H1 (cell line): ENCODE data around the gene CAPN15. TPM values are rescaled to one million over a fixed set of nuclear protein-coding genes. Genes with fewer than 3 reads are reported as not detected.

Experiments used
- CTCF ChIA-PET: fragments of 300-600 bp; sonication (Branson Sonifier 250); formaldehyde crosslinking; loops from one replicate; lab custom pipeline; 2021; ENCODE audit not compliant: partially characterized antibody; lab: Charles Lee
- POLR2A ChIA-PET: fragments of 300-600 bp; sonication (Branson Sonifier 250); formaldehyde crosslinking; loops from one replicate; lab custom pipeline; 2021; ENCODE audit warnings: inconsistent platforms; ENCODE audit not compliant: partially characterized antibody; lab: Charles Lee
- DNase-seq, 2 experiments: peaks; one replicate each; pipeline versions ENCODE4 v3.0.0 to v3.0.0-alpha.2; 2010 to 2022; ENCODE audit warnings: low spot score in 2 of 2, low read depth in 1 of 2, mixed read lengths in 1 of 2
- FAIRE-seq: peaks from 2 replicates; lab custom pipeline; 2011; peaks lifted over from hg19 to GRCh38; lab: Jason Lieb, UNC
- H2AFZ ChIP-seq: 2 replicates; pipeline ENCODE4 v1.8.1; 2012; ENCODE audit warnings: low read length, inconsistent platforms
- H2AK5ac ChIP-seq: 2 replicates; pipeline ENCODE4 v1.6.1; 2013; ENCODE audit warnings: low read depth, low read length
- H2BK120ac ChIP-seq: replicated peaks from 2 replicates; pipeline ENCODE3; 2013; ENCODE audit warnings: low read depth, low read length, inconsistent platforms
- H2BK12ac ChIP-seq: 2 replicates; pipeline ENCODE4 v1.6.1; 2013; ENCODE audit warnings: low read depth, low read length
- H2BK15ac ChIP-seq: 2 replicates; pipeline ENCODE4 v1.6.1; 2013; ENCODE audit warnings: low read length
- H2BK20ac ChIP-seq: 2 replicates; pipeline ENCODE4 v1.6.1; 2013; ENCODE audit warnings: low read length
- H2BK5ac ChIP-seq: 2 replicates; pipeline ENCODE4 v1.6.1; 2013; ENCODE audit warnings: low read depth, low read length
- H3K14ac ChIP-seq: 2 replicates; pipeline ENCODE4 v1.6.1; 2013; ENCODE audit warnings: inconsistent platforms; ENCODE audit not compliant: insufficient read length
- H3K18ac ChIP-seq: 2 replicates; pipeline ENCODE4 v1.6.1; 2013; ENCODE audit warnings: low read length; ENCODE audit errors: extremely low read depth
- H3K23ac ChIP-seq: 2 replicates; pipeline ENCODE4 v1.6.1; 2013; ENCODE audit warnings: inconsistent platforms; ENCODE audit not compliant: insufficient read length
- H3K23me2 ChIP-seq: 2 replicates; pipeline ENCODE4 v1.6.1; 2013; ENCODE audit warnings: low read depth, low read length
- H3K27ac ChIP-seq: 2 replicates; pipeline ENCODE4 v1.6.1; 2011; ENCODE audit warnings: low read depth, low read length, inconsistent platforms
- H3K27me3 ChIP-seq, 4 experiments: replicated peaks in 1 of 4; 1 replicate in 1 of 4; 2 replicates in 3 of 4; pipeline versions ENCODE4 v1.6.1 to v1.8.1; 2011 to 2013; ENCODE audit warnings: low read length in 3 of 4, mild to moderate bottlenecking in 3 of 4, inconsistent platforms in 2 of 4, mixed read lengths in 2 of 4, moderate library complexity in 1 of 4; ENCODE audit not compliant: control insufficient read depth in 3 of 4, insufficient read depth in 3 of 4; ENCODE audit errors: extremely low read depth in 1 of 4
- H3K36me3 ChIP-seq, 4 experiments: 2 replicates each; pipeline versions ENCODE4 v1.6.1 to v1.8.1; 2011 to 2013; ENCODE audit warnings: mild to moderate bottlenecking in 4 of 4, low read length in 3 of 4, moderate library complexity in 2 of 4, control low read depth in 1 of 4, inconsistent platforms in 1 of 4; ENCODE audit not compliant: insufficient read depth in 4 of 4, control insufficient read depth in 2 of 4
- H3K4ac ChIP-seq: replicated peaks from 2 replicates; pipeline ENCODE3; 2013; ENCODE audit warnings: low read length, low read depth, mixed read lengths, inconsistent platforms; ENCODE audit not compliant: insufficient read length
- H3K4me1 ChIP-seq, 4 experiments: replicated peaks in 1 of 4; 1 replicate in 1 of 4; 2 replicates in 3 of 4; pipeline versions ENCODE4 v1.6.1 to v1.8.1; 2011 to 2013; ENCODE audit warnings: low read length in 3 of 4, inconsistent platforms in 2 of 4, mixed read lengths in 1 of 4; ENCODE audit not compliant: insufficient read depth in 4 of 4, control insufficient read depth in 3 of 4
- H3K4me2 ChIP-seq, 2 experiments: 2 replicates each; pipeline versions ENCODE4 v1.6.1 to v1.8.1; 2011 to 2013; ENCODE audit warnings: low read depth in 2 of 2, low read length in 2 of 2, control low read depth in 1 of 2, inconsistent platforms in 1 of 2, mild to moderate bottlenecking in 1 of 2; ENCODE audit not compliant: insufficient read depth in 1 of 2
- H3K4me3 ChIP-seq, 4 experiments: fragments of 200-600, 300-600 bp in 1 of 4; sonication (generic), shearing (Covaris generic), sonication (Bioruptor Twin) in 1 of 4; 2 replicates each; pipeline versions ENCODE4 v1.5.1 to v1.8.1; 2011 to 2016; ENCODE audit warnings: low read length in 4 of 4, low read depth in 3 of 4, control low read depth in 2 of 4, inconsistent platforms in 2 of 4, mild to moderate bottlenecking in 2 of 4, mixed read lengths in 1 of 4, moderate library complexity in 1 of 4; ENCODE audit not compliant: insufficient read depth in 2 of 4; ENCODE audit errors: extremely low read depth in 1 of 4
- H3K56ac ChIP-seq: replicated peaks from 2 replicates; pipeline ENCODE3; 2013; ENCODE audit warnings: low read depth, mild to moderate bottlenecking, mixed read lengths, low read length, inconsistent platforms; ENCODE audit not compliant: insufficient read length
- H3K79me1 ChIP-seq: 2 replicates; pipeline ENCODE4 v1.6.1; 2013; ENCODE audit warnings: low read depth, low read length, control low read depth
- H3K79me2 ChIP-seq, 2 experiments: 2 replicates each; pipeline versions ENCODE4 v1.6.1 to v1.8.1; 2012 to 2013; ENCODE audit warnings: low read length in 2 of 2, mild to moderate bottlenecking in 2 of 2, inconsistent platforms in 1 of 2; ENCODE audit not compliant: insufficient read depth in 2 of 2, control insufficient read depth in 1 of 2
- H3K9ac ChIP-seq, 4 experiments: replicated peaks in 1 of 4; 1 replicate in 1 of 4; 2 replicates in 3 of 4; pipeline versions ENCODE4 v1.6.1 to v1.8.1; 2011 to 2013; ENCODE audit warnings: low read depth in 3 of 4, low read length in 3 of 4, control low read depth in 2 of 4, mild to moderate bottlenecking in 2 of 4, moderate library complexity in 2 of 4, inconsistent platforms in 1 of 4; ENCODE audit errors: extremely low read depth in 1 of 4
- H3K9me3 ChIP-seq, 2 experiments: 2 replicates each; pipeline versions ENCODE4 v1.6.1 to v1.8.1; 2012 to 2013; ENCODE audit warnings: mild to moderate bottlenecking in 2 of 2, moderate library complexity in 2 of 2, control low read depth in 1 of 2, inconsistent platforms in 1 of 2, low read depth in 1 of 2, low read length in 1 of 2, mixed read lengths in 1 of 2; ENCODE audit not compliant: insufficient read depth in 2 of 2
- H4K20me1 ChIP-seq, 2 experiments: replicated peaks in 1 of 2; 2 replicates each; pipeline versions ENCODE3 to v1.8.1; 2011 to 2013; ENCODE audit warnings: inconsistent platforms in 2 of 2, low read length in 2 of 2, mild to moderate bottlenecking in 1 of 2; ENCODE audit not compliant: insufficient read depth in 2 of 2, control insufficient read depth in 1 of 2
- H4K5ac ChIP-seq: 2 replicates; pipeline ENCODE4 v1.6.1; 2013; ENCODE audit warnings: low read length, low read depth, mixed read lengths, inconsistent platforms; ENCODE audit not compliant: insufficient read length
- H4K8ac ChIP-seq: 2 replicates; pipeline ENCODE4 v1.8.0; 2013; ENCODE audit warnings: mild to moderate bottlenecking, moderate library complexity, low read length, inconsistent platforms; ENCODE audit not compliant: insufficient read depth; ENCODE audit errors: extremely low read depth
- H4K91ac ChIP-seq: replicated peaks from 2 replicates; pipeline ENCODE3; 2013; ENCODE audit warnings: low read length, mixed read lengths, inconsistent platforms; ENCODE audit not compliant: insufficient read length
- KDM4A ChIP-seq: IDR thresholded peaks from one replicate; pipeline ENCODE4 v1.7.1; 2012; ENCODE audit warnings: low read depth, mild to moderate bottlenecking, moderate library complexity, low read length, inconsistent platforms; ENCODE audit not compliant: severe bottlenecking
- RBBP5 ChIP-seq: IDR thresholded peaks from 2 replicates; pipeline ENCODE4 v1.7.1; 2012; ENCODE audit warnings: low read depth, mild to moderate bottlenecking, inconsistent platforms, low read length, moderate library complexity, borderline replicate concordance
- SUZ12 ChIP-seq: fragments of 200-600 bp; sonication (generic); IDR thresholded peaks from 2 replicates; pipeline ENCODE4 v1.6.1; 2012; ENCODE audit warnings: mild to moderate bottlenecking, inconsistent platforms, low read length, moderate library complexity, mixed read lengths
- WGBS, 2 experiments: shearing (Covaris generic) in 1 of 2; methylation state at CpG; one replicate each; pipeline versions ENCODE4 v1.1.6 to v1.1.7; 2013 to 2015; ENCODE audit warnings: low lambda C conversion rate in 2 of 2, mixed read lengths in 2 of 2, inconsistent platforms in 1 of 2, low coverage in 1 of 2, missing lambda C conversion rate in 1 of 2; ENCODE audit not compliant: insufficient replicate concordance in 2 of 2, insufficient coverage in 1 of 2, insufficient read length in 1 of 2; ENCODE audit errors: extremely low coverage in 1 of 2, missing lambda C conversion rate in 1 of 2; 5-methylcytosine and 5-hydroxymethylcytosine counted together
- polyA plus RNA-seq, 7 experiments: library from polyadenylated mRNA; depleted of rRNA in 3 of 7; stranded (reverse) in 5 of 7; unstranded in 2 of 7; fragments of >200 nt in 5 of 7; fragments of 200-250 nt in 2 of 7; gene quantifications; 1 replicate in 5 of 7; 2 replicates in 1 of 7; 4 replicates in 1 of 7; pipeline versions ENCODE4 v1.2.1 to v1.2.3, GENCODE V29; 2011 to 2013; ENCODE audit warnings: missing spikeins in 2 of 7, mixed read lengths in 2 of 7
- total RNA-seq: library from RNA; stranded (reverse); fragmentation: NEBNext Ultra II Directional; extraction: Animal tissue kit (Norgen Biotek cat#: 25700); gene quantifications from 2 replicates; pipeline ENCODE4 v1.2.1, GENCODE V29; 2021

Gene CAPN15
- total and polyA plus RNA-seq, 2 of the 8 experiments (the other 6 are each of a cell fraction or from before 2014, with no cell fraction given): 38.9 to 76.9 TPM

DNA sequence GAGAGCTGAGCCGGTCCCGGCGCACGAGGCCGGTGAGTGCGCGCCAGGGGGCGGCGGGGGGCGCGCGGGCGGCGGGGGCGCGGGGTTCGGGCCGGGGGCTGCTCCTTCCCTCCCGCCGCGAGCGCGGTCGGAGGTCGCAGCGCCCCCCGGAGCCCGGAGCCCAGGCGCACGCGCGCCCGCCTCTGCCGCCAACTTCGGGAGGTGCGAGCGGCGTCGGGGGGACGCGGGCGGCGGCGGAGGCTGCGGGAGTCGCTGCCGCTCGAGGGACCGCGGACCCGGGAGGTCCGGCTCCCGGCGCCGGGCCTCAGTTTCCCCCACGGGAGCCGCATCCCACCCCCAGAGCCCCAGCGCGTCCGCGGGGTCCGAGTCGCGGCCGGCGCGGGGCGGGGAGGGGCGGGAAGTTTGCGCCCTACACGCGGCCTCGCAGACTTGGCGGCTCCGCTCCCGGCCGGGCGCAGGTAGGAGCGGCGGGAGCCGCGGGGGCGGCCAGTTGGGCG, 32.7 kb downstream of the CAPN15 start, which contains the start of gene PRR35:
Gene PRR35 (plus strand): TSS at position 191 of the 497 bp plus-strand sequence. CDS start 2,901 bp downstream, outside the sequence.
- Histone ChIP-seq H2BK12ac (no peak within 1 kb of the TSS), H4K91ac (no peak within 1 kb of the TSS), H3K4me3 (peak within 1 kb of the TSS; percentile 8 to 55 (median 24)), H3K9me3 (no peaks in the 10 kb centered on the region), H3K36me3 (no peaks in the 10 kb centered on the region; a peak in 1 of 8 replicates), H3K14ac (no peak within 1 kb of the TSS), H3K23ac (no peak within 1 kb of the TSS), H3K27me3 (peaks cover 22 to 40% (median 32%) of the 10 kb centered on the region in 4 experiments; a peak in 6 of 7 replicates), H4K5ac (no peak within 1 kb of the TSS), H3K27ac (no peak within 1 kb of the TSS), H3K4me2 (peak within 1 kb of the TSS; percentile 18 to 69; a peak in 3 of 4 replicates), H2BK120ac (no peak within 1 kb of the TSS), H3K23me2 (peaks cover 9% of the 10 kb centered on the region), H3K4ac (no peak within 1 kb of the TSS), H2BK20ac (no peak within 1 kb of the TSS), H4K8ac (peak within 1 kb of the TSS; percentile 2; the same call in 1 of the 2 replicates), H3K4me1 (peaks cover 0 to 11% (median 3%) of the 10 kb centered on the region in 4 experiments; a peak in 4 of 7 replicates), H3K18ac (no peak within 1 kb of the TSS), H3K9ac (no peak within 1 kb of the TSS), H2AFZ (no peak within 1 kb of the TSS), H2AK5ac (no peak within 1 kb of the TSS), H4K20me1 (peaks cover 0 to 3% of the 10 kb centered on the region in 2 experiments), H3K79me1 (no peaks in the 10 kb centered on the region; the same call in 1 of the 2 replicates), H3K79me2 (no peaks in the 10 kb centered on the region), H3K56ac (no peak within 1 kb of the TSS), H2BK5ac (no peak within 1 kb of the TSS), H2BK15ac (no peak within 1 kb of the TSS)
- TF ChIP-seq RBBP5 (no peak), SUZ12 (0 out of 2 replicates have a peak, but pooled peaks have one; percentile 37), KDM4A (peak; percentile 74)
- FAIRE-seq: no peak
- ChIA-PET CTCF (interaction anchor here (1.2 kb wide), 1 partner anchor 17 kb away, joined by 3 read pairs; no protein-coding TSS in a partner anchor), POLR2A (no interaction called here)
- no peak for DNase-seq
- WGBS, 2 experiments: 2% methylated on average over 26 of the region's 84 CpGs; no CpG with 5 or more reads in 1 of the 2 experiments
